HUDEP-2 (cell line): ENCODE results near the gene RASGRP4.
A peak's percentile ranks its signal among the peaks of the same experiment; 100 is the strongest.
"Not testable (repeated sequence)": the region's sequence is repeated elsewhere in the genome, so short reads cannot be mapped to it uniquely, and the experiment has no call there.

Experiments
- DNase-seq, 76 experiments: peaks; one replicate each; lab custom pipeline; 2025; ENCODE audit not compliant: unreplicated experiment in 76 of 76; lab: John Stamatoyannopoulos, UW

RASGRP4 gene

DNA sequence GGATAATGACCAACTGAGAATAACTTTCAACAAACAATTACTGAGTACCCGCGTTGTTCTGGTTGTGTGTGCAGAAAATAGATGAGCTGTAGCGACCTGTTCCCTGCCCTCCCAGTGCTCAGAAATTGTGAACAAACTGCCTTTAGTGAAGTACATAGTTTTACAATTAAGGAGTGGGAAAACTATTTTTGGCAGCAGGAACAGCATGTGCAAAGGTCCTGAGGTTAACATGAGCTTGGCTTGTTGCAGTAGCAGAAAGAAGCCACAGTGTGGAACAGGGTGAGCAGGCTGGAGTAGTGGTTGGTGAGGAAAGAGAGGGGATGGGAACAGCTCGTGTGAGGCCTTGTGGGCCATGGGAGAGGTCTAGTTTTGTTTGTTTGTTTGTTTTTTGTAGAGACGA, 23.5 kb upstream of the RASGRP4 start:
- DNase-seq: no peak

GRCh38 chr19:38448225-38448624, 22.2 kb upstream of the RASGRP4 start:
- DNase-seq: no peak

GRCh38 chr19:38445362-38445761, 19.3 kb upstream of the RASGRP4 start:
- DNase-seq: no peak

GRCh38 chr19:38444026-38444425, 18.0 kb upstream of the RASGRP4 start:
- no peak for DNase-seq

DNA sequence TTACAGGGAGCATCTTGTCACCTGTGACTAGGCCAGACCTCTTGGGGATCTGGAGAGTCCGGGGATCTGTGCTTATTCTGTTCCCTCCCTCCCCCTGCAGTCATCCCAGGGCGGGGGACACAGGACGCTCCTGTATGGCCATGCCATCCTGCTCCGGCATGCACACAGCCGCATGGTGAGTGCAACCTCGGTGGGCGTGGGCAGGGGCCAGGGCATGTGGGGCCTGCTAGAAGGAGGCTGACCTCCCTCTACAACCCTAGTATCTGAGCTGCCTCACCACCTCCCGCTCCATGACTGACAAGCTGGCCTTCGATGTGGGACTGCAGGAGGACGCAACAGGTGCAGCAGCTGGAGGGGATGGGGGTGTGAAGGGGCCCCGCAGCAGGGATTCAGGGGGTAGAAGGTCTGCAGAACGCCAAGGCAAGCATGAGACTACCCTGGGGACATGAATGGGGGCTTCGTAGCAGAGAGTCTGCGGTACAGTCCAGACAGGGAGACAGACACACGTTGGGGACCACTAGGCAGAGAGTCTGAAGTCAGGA, 17.5 kb upstream of the RASGRP4 start:
- DNase-seq: no peak

DNA sequence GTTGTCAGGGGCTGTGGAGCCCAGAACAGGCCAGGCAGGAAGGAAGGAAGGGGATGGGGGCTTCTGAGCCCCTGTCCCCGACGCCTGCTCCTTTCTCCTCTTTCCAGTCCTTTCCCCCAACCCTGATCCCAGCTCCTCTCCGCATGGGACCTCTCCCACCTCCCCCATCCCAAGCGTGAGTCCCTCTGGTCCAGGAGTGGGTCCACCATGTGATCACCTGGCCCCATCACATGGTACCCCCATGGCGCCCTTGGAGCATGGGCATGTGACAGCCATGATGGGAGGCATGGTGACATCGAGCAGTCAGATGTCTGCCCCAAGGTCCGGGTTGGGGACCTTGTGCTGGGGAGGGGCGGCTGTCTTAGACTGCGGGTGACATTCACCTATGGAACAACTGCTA, 16.7 kb upstream of the RASGRP4 start:
- no peak for DNase-seq

- peak in 11 of 76 experiments; percentile 5 to 36 (median 16) for DNase-seq
Measured at GRCh38 chr19:38441657-38442348, 15.8 kb upstream of the RASGRP4 start.

GRCh38 chr19:38440592-38440991, 14.6 kb upstream of the RASGRP4 start:
- DNase-seq: no peak

DNA sequence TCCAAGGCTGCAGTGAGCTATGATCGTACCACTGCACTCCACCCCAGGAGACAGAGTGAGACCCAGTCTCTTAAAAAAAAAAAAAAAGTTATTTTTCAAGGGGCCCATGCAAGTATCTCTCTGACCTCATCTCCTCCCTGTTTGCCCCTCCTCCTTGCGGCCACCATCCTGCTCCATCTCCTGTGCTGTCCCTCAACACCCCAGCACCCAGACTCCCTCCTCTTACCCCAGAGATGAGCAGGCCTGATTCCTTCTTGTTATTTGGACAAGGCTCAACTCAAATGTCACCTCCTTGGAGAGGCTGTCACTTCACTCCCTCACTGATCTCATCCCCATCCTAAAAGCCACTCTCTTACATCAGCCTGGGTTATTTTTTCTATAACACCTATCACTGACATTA, 11.9 kb upstream of the RASGRP4 start:
- no peak for DNase-seq

- DNase-seq: no peak
Measured at GRCh38 chr19:38437295-38437694, 11.3 kb upstream of the RASGRP4 start.

GRCh38 chr19:38434549-38435051, 8.6 kb upstream of the RASGRP4 start:
- no peak for DNase-seq

- DNase-seq: peak in 43 of 76 experiments; percentile 17 to 68 (median 42)
Measured at GRCh38 chr19:38433268-38433733, 7.3 kb upstream of the RASGRP4 start, which contains the start of gene RYR1. Gene RYR1, plus strand, starts transcription at chr19:38433691. Its CDS starts 139 bp downstream, at chr19:38433830.

- no peak for DNase-seq
Measured at GRCh38 chr19:38430931-38431330, 4.9 kb upstream of the RASGRP4 start.

GRCh38 chr19:38429811-38430156, 3.8 kb upstream of the RASGRP4 start:
- DNase-seq: no peak

DNA sequence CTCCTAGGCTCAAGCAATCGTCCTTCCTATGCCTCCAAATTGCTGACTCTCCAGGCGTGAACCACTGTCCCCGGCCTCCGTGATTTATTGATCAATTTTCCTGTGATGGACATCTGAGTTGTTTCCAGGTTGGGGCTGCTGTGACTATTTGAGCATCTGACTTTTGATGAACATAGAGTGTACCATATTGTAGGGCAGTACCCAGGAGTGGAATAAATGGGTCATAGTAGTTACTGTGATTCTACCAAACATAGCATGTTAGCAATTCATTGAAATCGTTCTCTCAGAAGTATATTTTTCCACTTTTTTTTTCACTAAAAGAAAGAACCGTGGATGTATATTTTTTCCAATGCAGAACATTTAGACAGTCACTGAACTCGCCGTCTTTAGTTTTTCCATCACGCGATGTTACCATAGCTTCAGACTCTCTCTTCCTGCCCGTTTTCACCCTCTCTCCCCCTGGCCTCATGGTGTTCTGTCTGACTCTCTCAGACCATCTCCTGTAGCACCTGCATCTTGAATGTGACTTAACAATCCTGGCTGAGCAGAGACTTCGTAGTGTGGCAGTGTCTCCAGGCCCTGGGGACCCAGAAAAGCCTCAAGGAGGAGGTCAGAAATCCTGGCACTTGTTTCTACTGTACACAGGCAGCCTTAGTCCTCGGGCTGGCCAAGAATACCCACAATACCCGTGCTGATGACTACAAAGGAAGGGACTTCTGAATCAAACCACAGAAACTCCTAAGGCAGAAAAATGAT, 3.2 kb upstream of the RASGRP4 start:
- DNase-seq: no peak

DNA sequence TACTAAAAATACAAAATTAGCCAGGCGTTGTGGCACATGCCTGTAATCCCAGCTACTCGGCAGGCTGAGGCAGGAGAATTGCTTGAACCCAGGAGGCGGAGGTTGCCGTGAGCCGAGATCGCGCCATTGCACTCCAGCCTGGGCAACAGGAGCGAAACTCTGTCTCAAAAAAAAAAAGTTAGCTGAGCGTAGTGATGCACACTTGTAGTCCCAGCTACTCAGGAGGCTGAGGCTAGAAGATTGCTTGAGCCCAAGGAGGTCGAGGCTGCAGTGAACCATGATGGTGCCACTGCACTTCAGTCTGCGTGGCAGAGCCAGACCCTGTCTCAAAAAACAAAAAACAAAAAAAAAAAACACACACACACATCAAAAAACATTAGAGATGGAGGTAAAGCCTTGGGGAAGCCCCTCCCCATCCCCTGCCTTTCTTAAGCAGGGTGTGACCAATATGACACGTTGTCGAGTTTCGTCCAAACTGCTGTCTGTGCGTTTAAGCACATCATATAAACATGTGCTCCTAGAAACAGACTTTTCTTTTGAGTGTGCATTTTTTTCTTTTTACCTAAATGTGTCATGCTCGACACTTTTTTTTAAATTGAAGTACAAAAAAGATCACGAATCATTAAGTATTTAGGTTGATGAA, 1.1 kb upstream of the RASGRP4 start:
- not testable (repeated sequence) for DNase-seq

- no peak for DNase-seq
Measured at GRCh38 chr19:38425222-38425809, 703 bp downstream of the RASGRP4 start.

GRCh38 chr19:38424272-38424671, 1.7 kb downstream of the RASGRP4 start:
- no peak for DNase-seq

- no peak for DNase-seq
Measured at GRCh38 chr19:38422438-38422837, 3.6 kb downstream of the RASGRP4 start.

DNA sequence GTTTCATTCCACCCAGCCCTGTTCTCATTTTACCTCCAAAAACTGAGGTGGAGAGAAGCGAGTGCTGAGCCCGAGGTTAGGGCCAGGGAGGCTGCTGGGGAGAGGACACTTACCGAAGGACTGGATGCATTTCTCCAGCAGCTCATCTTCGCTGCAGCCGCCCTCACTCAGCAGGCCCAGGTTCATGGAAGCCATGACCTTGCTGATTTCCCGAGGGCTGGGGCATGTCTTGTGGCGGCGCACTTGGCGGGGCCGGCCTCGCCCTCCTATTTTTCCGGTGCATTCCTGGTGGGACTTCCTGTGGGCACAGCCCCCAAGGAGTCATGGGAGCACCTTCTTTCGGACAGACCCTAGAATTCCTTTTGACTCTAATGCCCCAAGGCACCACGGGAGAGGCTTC, 4.2 kb downstream of the RASGRP4 start:
- no peak for DNase-seq

DNA sequence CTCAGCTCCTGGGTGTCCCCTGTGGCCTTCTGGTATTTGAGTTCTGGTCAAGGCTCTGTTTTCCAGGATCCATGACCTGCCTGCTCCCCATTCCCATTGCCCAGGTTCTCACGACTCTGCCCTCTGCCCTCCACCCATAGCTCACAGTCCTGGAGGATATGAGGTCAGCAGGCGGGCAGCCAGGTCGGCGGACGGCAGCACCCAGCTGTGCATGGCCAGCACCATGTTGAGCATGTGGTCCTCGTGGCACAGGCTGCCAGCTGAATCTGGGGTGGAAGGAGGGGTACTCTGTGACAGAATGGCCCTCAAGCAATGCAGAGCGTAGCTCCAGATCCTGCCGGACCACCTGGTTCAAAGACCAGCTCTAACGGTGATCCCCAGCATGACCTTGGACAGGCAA, 5.1 kb downstream of the RASGRP4 start:
- no peak for DNase-seq
